Measurements from ENCODE around the gene NCOA7.
"Not testable (repeated sequence)": the region's sequence is repeated elsewhere in the genome, so short reads cannot be mapped to it uniquely, and the experiment has no call there.

Gene NCOA7

DNA sequence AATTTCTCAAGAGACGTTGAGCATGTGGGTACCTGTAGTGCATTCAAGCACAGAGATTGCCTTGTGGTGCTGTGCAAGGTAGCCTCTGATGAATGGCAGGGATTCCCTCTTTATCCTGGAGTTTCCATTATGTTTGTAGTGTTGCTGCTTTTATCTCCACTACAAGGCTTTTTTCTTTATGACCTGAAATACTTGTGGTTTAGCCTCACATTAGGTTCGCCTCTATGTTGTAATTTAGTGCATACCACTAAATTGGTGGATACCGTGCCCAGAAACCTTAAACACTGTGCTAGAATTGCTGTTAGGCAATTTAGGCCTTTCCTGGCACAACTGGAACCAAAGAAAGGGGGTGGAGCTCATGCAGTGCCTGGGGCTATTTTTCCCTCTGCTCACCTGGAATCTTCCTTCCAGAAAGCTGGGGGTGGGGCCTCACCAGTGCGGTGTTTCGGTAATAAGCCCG is 76.8 kb downstream of the NCOA7 start:
- DNase-seq (ENCODE audit: low spot score) = no peak

DNA sequence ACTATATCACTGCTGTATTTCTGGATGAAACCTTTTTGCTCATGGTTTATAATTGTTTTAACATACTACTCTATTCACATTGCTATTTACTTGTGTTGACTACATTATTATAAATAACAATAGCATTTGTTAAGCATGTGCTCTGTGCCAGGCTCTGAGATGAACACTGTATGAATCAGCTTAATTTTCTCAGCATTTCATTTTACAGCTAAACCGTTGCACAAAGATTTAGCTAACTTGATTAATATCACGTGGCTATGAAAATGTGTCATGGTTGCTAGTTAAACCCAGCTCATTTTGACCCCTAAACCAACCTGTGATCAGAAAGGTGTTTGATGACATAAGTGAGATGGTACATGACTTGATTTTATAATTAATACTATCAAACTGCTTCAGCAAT is 77.5 kb downstream of the NCOA7 start:
- no peak for DNase-seq (ENCODE audit: low spot score)

- peak; percentile 98 for DNase-seq (ENCODE audit: low spot score)
Observed at GRCh38 chr6:125868678-125869395, 78.1 kb downstream of the NCOA7 start.

DNA sequence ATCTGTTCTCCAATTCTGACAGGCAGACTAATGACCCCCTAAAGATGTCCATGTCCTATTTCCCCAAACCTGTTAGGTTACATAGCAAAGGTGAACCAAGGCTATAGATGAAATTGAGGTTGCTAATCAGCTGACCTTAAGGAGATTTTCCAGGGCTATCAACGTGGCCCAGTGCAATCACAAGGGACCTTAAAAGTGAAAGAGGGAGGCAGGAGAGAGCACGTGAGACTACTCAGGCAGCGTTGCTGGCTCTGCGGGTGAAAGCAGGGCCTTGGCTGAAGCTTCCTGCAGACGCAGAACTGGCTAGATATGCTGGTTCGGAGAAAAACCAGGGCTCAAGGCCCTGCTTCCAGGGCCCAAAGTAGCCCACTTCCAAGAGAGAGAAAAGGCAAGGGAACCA is 78.7 kb downstream of the NCOA7 start:
- peak; percentile 82 for DNase-seq (ENCODE audit: low spot score)

DNA sequence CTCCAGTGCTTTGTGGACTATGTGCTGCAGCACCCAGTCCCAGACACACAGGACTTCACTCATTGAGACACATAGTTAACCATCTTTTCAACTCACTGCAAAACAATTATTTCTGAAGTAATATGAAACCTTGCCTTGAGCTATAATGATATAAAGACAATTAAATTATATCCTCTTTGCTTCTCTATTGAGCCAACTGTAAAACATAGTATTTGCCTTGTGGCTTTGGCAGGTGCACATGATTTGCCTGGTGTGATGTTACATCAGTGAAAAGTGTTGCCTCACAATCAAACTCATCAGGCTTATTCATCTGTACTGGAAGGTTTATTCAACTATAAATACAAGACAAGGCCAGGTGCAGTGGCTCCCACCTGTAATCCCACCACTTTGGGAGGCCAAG is 80.6 kb downstream of the NCOA7 start:
- peak; percentile 81 for DNase-seq (ENCODE audit: low spot score)

DNA sequence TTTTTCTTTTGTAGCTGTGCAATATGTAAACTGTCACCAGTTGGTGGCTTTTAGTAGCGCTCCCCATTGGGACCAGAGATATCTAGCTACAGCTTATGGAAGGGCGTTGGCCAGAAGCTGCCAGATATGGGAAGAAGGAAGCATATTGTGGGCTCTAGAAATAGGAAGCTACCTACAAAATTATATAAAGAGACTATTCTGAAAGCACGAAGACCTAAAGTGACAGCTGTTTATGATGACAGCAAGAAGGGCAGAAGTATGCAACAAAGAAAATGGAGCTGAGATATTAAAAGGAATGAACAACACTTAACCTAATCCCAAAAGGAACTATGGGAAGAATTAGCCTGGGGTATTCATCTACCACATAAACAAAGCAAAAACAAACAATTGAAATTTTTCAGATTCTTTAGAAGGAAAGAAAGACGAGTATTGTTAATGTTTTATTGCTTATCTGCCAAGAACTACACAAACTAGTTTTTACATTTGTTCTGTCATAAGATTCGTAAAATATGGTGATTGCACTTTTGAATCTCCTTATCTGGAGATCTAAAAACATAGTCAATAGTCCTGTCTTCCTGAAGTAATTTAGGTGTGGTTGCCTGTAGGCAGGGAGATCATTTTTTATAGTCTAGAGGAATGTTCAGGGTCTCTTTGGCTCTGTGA is 81.6 kb downstream of the NCOA7 start:
- DNase-seq (ENCODE audit: low spot score) = no peak

DNA sequence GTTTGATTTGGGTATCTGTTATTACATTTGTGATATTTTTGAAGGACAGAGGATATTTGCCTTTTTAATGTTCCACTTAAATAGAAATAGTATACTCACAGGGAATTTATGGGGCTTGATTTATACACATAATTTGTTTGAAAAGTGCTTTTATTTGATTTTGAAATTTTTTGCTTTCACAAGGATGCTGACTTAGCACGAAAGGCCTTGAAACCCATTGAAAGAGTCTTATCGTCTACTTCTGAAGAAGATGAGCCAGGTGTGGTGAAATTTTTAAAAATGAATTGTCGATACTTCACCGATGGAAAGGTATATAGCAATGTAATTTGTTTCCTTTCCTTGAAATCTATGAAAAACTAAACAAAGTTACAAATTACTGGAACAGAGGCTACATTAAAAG is 91.5 kb downstream of the NCOA7 start:
- no peak for DNase-seq (ENCODE audit: low spot score)

DNA sequence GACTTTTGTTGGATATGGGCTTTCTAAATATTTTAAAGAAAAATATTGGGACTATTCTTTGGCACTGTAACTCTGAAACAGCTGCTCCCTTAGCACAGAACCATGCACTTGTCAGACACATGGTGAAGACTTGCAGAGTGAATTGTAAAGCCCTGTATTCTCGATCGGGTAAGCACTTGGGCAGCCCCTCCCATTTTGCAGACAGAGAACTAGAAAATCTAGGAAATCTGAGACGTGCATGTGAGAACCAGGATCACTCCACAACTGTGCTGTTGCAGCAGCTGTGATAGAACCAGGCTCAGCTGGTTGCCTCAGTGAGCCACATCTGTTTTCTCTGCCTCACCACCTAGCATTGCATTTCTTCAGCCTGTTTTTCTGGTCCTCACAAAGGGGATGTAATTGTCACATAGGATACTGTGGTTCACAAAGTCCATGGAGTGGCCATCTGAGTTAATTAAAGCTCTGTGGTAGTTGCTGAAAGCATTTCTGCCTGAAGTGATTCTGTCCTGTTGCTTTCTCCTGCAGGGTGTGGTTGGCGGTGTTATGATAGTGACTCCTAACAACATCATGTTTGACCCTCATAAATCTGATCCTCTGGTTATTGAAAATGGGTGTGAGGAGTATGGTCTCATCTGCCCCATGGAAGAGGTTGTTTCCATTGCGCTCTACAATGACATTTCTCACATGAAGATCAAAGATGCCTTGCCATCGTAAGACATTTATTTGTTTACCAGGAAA is 94.0 kb downstream of the NCOA7 start:
- DNase-seq (ENCODE audit: low spot score) = peak; percentile 18

GRCh38 chr6:125886021-125886420 is 95.3 kb downstream of the NCOA7 start:
- DNase-seq (ENCODE audit: low spot score) = no peak

DNA sequence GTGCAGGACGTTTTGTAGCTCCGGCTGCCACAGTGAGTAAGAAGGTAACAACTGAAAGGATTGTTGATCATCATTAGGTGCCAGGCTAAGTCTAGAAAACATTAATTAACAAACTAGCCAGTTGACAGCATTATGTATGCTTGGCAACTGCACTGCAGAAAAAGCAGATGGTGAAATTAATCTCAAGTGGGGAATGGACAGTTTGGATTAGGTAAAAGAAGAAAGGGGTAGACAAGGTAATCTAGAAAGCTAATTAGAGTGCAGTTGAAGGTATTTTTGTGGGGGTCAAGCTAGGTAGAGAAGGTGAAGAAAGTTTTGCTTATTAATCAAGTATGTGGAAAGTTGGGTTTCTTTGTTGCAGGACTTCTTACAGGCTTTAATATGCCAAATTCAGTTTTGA is 96.2 kb downstream of the NCOA7 start:
- DNase-seq (ENCODE audit: low spot score) = no peak

- DNase-seq (ENCODE audit: low spot score) = no peak
Observed at GRCh38 chr6:125887372-125887771, 96.6 kb downstream of the NCOA7 start.

DNA sequence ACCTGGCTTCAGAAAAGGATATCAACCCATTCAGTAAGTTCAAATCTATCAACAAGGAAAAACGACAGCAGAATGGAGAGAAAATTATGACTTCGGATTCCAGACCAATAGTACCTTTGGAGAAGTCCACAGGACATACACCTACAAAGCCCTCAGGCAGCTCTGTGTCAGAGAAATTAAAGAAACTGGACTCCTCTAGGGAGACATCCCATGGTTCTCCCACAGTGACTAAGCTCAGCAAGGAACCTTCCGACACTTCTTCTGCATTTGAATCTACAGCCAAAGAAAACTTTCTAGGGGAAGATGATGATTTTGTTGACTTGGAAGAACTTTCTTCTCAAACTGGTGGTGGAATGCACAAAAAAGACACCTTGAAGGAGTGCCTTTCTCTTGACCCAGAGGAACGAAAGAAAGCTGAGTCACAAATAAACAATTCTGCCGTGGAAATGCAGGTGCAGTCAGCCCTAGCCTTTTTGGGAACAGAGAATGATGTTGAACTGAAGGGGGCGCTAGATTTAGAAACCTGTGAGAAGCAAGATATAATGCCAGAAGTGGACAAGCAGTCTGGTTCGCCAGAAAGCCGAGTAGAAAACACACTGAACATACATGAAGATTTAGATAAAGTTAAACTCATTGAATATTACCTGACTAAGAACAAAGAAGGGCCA is 98.4 kb downstream of the NCOA7 start:
- no peak for DNase-seq (ENCODE audit: low spot score)

DNA sequence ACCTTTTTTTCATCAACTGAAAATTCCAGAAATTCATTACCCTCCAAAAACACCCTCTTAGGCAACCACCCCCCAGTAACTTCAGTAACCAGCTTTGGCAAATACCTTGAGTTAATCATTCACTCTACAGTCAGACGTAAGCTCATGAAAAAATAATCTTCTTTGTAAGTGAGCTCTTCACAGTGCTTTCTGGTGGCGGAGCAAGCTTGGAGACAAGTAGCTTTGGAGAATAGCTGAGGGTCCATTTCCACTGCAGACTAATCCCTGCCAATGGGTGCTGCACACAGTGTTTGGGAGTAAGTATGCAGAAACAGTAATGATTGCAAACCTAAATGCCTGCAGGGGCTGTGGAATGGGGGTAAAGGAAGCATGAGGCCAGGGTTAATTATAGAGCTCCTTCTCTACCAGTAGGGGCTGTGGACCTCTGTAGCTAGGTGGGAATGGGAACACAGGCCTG is 109.0 kb downstream of the NCOA7 start:
- DNase-seq (ENCODE audit: low spot score) = no peak

DNA sequence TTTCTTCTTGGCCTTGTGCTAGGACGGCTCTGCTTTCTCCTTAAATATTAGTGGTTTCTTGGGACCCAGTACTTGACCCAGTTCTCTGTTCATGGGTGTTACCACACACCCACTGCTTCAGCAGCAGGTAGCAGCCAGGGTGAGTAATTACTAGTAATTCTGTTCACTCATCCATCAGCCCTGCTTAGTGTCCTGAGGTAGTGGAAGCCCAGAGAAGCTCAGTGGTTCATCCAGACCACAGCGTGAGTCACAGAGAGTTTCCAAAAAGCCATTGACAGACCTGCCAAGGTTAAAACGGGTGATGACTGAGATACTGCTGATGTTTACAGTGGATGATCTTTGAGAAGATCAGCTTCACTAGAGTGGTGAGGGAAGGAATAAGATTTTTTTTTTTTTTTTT is 114.1 kb downstream of the NCOA7 start:
- DNase-seq (ENCODE audit: low spot score) = no peak

GRCh38 chr6:125906158-125906998 is 115.6 kb downstream of the NCOA7 start:
- DNase-seq (ENCODE audit: low spot score) = peak; percentile 15

DNA sequence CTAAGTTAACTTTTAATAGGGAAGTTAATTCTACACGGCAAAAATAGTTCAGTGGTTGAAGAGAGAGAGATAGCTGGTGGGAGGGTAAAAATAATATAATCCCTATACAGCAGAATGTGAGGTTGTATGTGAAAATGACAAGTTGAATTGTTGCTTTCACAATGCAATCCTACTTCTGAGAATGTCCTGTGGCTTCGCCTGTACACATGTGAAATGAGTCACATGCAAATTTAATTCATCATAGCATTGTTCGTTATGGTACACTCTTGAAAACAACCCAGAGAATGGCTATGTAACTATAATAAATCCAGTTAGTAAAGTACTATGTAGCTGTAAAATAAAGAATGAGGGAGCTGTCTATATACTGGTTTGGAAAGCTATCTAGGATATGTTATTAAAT is 119.8 kb downstream of the NCOA7 start:
- DNase-seq (ENCODE audit: low spot score) = no peak

DNA sequence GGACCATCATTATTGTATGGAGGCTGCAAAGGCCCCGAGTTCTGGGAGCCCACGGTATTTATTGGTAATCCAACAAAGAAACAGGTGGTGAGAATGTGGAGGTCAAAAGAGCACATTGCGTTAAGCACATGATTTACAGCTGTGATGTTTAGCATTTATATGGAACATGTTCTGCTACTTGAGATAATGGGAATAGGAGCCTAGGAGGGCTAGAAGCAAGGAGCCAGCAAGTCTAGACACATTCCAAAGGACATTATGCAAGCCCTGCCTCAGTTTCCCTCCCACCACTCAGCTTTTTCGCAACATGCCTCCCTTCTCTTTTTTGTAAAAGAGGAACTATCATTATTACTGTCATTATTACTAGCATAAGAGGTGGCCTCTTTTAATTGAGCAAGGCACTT is 120.3 kb downstream of the NCOA7 start:
- not testable (repeated sequence) for DNase-seq (ENCODE audit: low spot score)

DNA sequence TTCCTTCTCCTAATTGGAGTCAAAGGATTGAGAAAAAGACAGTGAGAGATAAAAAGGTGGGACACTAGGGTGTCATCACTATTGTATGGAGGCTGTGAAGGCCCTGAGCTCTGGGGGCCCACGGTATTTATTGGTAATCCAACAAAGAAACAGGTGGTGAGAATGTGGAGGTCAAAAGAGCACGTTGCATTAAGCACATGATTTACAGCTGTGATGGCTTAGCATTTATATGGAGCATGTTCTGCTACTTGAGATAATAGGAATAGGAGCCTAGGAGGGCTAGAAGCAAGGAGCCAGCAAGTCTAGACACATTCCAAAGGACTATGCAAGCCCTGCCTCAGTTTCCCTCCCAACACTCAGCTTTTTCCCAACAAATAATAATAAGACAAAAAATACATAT is 121.7 kb downstream of the NCOA7 start:
- not testable (repeated sequence) for DNase-seq (ENCODE audit: low spot score)

GRCh38 chr6:125913145-125913544 is 122.4 kb downstream of the NCOA7 start:
- no peak for DNase-seq (ENCODE audit: low spot score)

DNA sequence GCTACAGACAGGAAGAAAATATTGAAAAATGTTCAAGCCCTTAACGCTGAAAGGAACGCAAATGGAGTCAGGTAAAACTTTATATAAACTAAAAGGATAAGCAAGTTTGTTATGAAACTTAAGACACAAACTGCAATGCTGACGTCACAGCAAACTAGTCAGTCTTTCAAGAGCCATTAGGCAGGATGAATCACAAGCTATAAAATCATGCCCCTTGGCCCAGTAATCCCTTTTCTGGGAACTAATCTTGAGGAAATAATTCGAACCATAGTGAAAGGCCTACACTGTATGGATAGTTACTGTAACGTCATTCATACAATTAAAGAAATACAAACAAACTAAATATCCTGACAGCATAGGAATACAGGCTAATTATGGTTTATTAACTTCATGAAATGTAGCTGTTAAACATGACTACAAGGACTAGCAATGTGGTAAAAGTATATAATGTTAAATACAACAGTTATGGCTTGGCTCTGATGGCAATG is 123.1 kb downstream of the NCOA7 start:
- DNase-seq (ENCODE audit: low spot score) = no peak

DNA sequence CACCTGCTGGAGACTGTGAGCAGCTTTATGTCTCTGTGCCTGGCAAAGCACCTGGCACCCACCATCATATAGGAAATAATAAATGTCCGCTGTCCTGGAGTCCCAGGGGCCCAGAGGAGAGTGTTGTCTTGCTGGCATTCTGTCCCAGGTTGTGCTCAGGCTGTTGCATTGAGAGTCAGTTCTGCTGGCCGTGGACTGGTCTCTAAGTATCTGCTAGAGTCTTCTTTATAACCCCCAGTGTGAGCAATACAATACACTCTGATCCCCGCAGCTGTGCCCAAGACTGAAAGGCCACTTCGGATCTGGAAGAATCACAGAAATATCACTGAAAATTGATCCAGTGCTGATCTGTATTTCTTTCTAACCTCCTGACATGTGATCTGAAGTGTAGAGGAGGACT is 127.5 kb downstream of the NCOA7 start:
- DNase-seq (ENCODE audit: low spot score) = no peak

All from SK-N-DZ (cell line).